HK-2 (cell line): ENCODE results near the gene C19orf25.
A peak's percentile ranks its signal among the peaks of the same experiment; 100 is the strongest.

Experiments
- DNase-seq: peaks from one replicate; pipeline ENCODE4 v3.0.0-alpha.2; 2018; ENCODE audit not compliant: unreplicated experiment

C19orf25 gene

GRCh38 chr19:1496714-1497577 is 17.9 kb upstream of the C19orf25 start:
- DNase-seq, result no peak

- no peak for DNase-seq
Observed at GRCh38 chr19:1495799-1496713, 17.0 kb upstream of the C19orf25 start.

- DNase-seq, result no peak
Observed at GRCh38 chr19:1495051-1495798, 16.2 kb upstream of the C19orf25 start.

GRCh38 chr19:1494115-1494815 is 15.2 kb upstream of the C19orf25 start:
- DNase-seq, result no peak

GRCh38 chr19:1492474-1493006 is 13.5 kb upstream of the C19orf25 start:
- DNase-seq, result no peak

GRCh38 chr19:1491849-1492170 is 12.8 kb upstream of the C19orf25 start:
- DNase-seq, result no peak

GRCh38 chr19:1491114-1491848 is 12.3 kb upstream of the C19orf25 start, which contains the start of gene REEP6:
TSS of gene REEP6 (plus strand) at chr19:1491181. CDS start at chr19:1491270, 89 bp downstream.
- DNase-seq, result no peak

GRCh38 chr19:1490311-1491113 is 11.5 kb upstream of the C19orf25 start, which contains the start of gene PCSK4:
TSS of gene PCSK4 (minus strand) at chr19:1490350. CDS start at chr19:1490346, 4 bp downstream.
- DNase-seq, result peak; percentile 100

GRCh38 chr19:1489463-1490310 is 10.7 kb upstream of the C19orf25 start:
- DNase-seq, result no peak

GRCh38 chr19:1488282-1488601 is 9.2 kb upstream of the C19orf25 start:
- no peak for DNase-seq

GRCh38 chr19:1487576-1488281 is 8.7 kb upstream of the C19orf25 start:
- no peak for DNase-seq

GRCh38 chr19:1486720-1487575 is 7.9 kb upstream of the C19orf25 start:
- no peak for DNase-seq

- DNase-seq, result no peak
Observed at GRCh38 chr19:1483979-1484428, 5.0 kb upstream of the C19orf25 start.

- DNase-seq, result no peak
Observed at GRCh38 chr19:1483131-1483978, 4.3 kb upstream of the C19orf25 start.

- no peak for DNase-seq
Observed at GRCh38 chr19:1482361-1483130, 3.5 kb upstream of the C19orf25 start.
